A549 (cell line): ENCODE measurements around the gene OPRD1.

Experiments used
- CEBPB ChIP-seq, 2 experiments: fragments of >200 bp in 1 of 2; sonication (Bioruptor Twin) in 1 of 2; formaldehyde crosslinking in 1 of 2; IDR thresholded peaks; 2 replicates each; pipeline ENCODE4 v1.6.1; 2012 to 2016
- CTCF ChIP-seq: fragments of >200 bp; sonication (Bioruptor Twin); formaldehyde crosslinking; IDR thresholded peaks from 3 replicates; pipeline ENCODE4 v1.5.1; 2016
- ESRRA ChIP-seq: fragments of 150-350 bp; IDR thresholded peaks from 2 replicates; pipeline ENCODE4 v1.6.1; 2014; ENCODE audit warnings: mild to moderate bottlenecking, low read length, borderline replicate concordance
- HMGXB4 ChIP-seq: fragments of 250-450 bp; sonication (Bioruptor Pico); IDR thresholded peaks from 2 replicates; pipeline ENCODE4 v1.5.0; 2021; ENCODE audit warnings: mild to moderate bottlenecking, moderate library complexity, borderline replicate concordance
- MAFK ChIP-seq: fragments of 450-650 bp; IDR thresholded peaks from 2 replicates; pipeline ENCODE4 v1.6.1; 2014; ENCODE audit not compliant: partially characterized antibody
- MAX ChIP-seq: IDR thresholded peaks from 2 replicates; pipeline ENCODE4 v1.6.1; 2012
- POLR2A ChIP-seq: IDR thresholded peaks from 2 replicates; pipeline ENCODE4 v1.6.1; 2012; ENCODE audit warnings: mild to moderate bottlenecking, low read length
- POLR2AphosphoS2 ChIP-seq: conservative IDR thresholded peaks from 2 replicates; pipeline ENCODE4 v1.6.1; 2012; ENCODE audit warnings: low read length, improper control_type of control experiment, inconsistent platforms
- RAD21 ChIP-seq, 2 experiments: fragments of >200 bp in 1 of 2; sonication (Bioruptor Twin) in 1 of 2; formaldehyde crosslinking in 1 of 2; IDR thresholded peaks in 1 of 2; conservative IDR thresholded peaks in 1 of 2; 2 replicates in 1 of 2; 3 replicates in 1 of 2; pipeline ENCODE4 v1.6.1; 2012 to 2018; ENCODE audit warnings: inconsistent platforms in 1 of 2
- RCOR1 ChIP-seq: fragments of 150-350 bp; IDR thresholded peaks from 2 replicates; pipeline ENCODE4 v1.6.1; 2014; ENCODE audit warnings: antibody characterized with exemption, low read length, low read depth
- REST ChIP-seq: fragments of 200-600 bp; sonication (generic); IDR thresholded peaks from 2 replicates; pipeline ENCODE4 v1.6.1; 2016; ENCODE audit warnings: antibody characterized with exemption, mild to moderate bottlenecking, moderate library complexity
- RFX5 ChIP-seq: fragments of 450-650 bp; IDR thresholded peaks from 2 replicates; pipeline ENCODE4 v1.7.1; 2014; ENCODE audit warnings: antibody characterized with exemption, mild to moderate bottlenecking, moderate library complexity
- ZC3H11A ChIP-seq: fragments of 450-650 bp; IDR thresholded peaks from 2 replicates; pipeline ENCODE4 v1.6.1; 2014; ENCODE audit warnings: antibody characterized with exemption, mild to moderate bottlenecking
- ZNF302 ChIP-seq: fragments of 250-450 bp; sonication (Bioruptor Pico); IDR thresholded peaks from 2 replicates; pipeline ENCODE4 v1.9.0; 2021; ENCODE audit warnings: inconsistent platforms, mild to moderate bottlenecking, moderate library complexity

GRCh38 chr1:28800324-28800723 lies 11.6 kb upstream of the OPRD1 start:
- no peak for TF ChIP-seq CTCF
- no peak for TF ChIP-seq POLR2A
- TF ChIP-seq MAX: no peak
- TF ChIP-seq POLR2AphosphoS2: no peak
- no peak for TF ChIP-seq REST
- TF ChIP-seq MAFK: no peak
- no peak for TF ChIP-seq ZC3H11A
- TF ChIP-seq ZNF302: no peak
- no peak for TF ChIP-seq ESRRA
- no peak for TF ChIP-seq RAD21 (conservative IDR thresholded peaks at IDR 0.05 in 1 of 2, IDR thresholded peaks at IDR 0.05 in 1 of 2)
- TF ChIP-seq CEBPB (IDR thresholded peaks at IDR 0.05): no peak
- no peak for TF ChIP-seq RFX5
- no peak for TF ChIP-seq RCOR1
- TF ChIP-seq HMGXB4 (CRISPR knock-in tag): no peak
